Pulmonary artery endothelial cell (primary cell): ENCODE measurements around the gene TREM1. TPM values are rescaled to one million over a fixed set of nuclear protein-coding genes. Genes with fewer than 3 reads are reported as not detected.

ENCODE experiments used
- DNase-seq: peaks from one replicate; pipeline ENCODE4 v3.0.0-alpha.2; 2011; ENCODE audit warnings: low read depth, low spot score
- total RNA-seq: library from RNA; depleted of rRNA; stranded (reverse); fragments of >200 nt; gene quantifications from 2 replicates; pipeline ENCODE4 v1.2.3, GENCODE V29; 2014

Gene TREM1
- not detected in 2 replicates for total RNA-seq

- no peak for DNase-seq
These were observed at the start of gene TREM1 for GRCh38 chr6:41286544-41287346. TSS of gene TREM1 (minus strand) at chr6:41286682. CDS start at chr6:41286655, 27 bp downstream.

DNA sequence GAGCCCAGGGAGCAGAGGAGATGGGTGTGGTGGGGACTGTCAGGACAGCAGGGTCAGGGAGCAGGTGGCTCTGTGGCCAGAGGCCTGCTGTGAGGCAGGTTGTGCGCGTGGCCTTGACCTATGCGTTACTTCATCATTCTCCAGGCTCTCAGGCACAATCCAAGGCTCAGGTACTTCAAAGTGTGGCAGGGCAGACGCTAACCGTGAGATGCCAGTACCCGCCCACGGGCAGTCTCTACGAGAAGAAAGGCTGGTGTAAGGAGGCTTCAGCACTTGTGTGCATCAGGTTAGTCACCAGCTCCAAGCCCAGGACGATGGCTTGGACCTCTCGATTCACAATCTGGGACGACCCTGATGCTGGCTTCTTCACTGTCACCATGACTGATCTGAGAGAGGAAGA, 49.5 kb upstream of the TREM1 start:
- no peak for DNase-seq

- no peak for DNase-seq
These were observed 48.8 kb upstream of the TREM1 start, which contains the start of gene NCR2 for GRCh38 chr6:41335296-41335695. TSS of gene NCR2 (plus strand) at chr6:41335608. CDS start at chr6:41335877, 269 bp downstream.

GRCh38 chr6:41334482-41335040, 48.1 kb upstream of the TREM1 start:
- DNase-seq, result no peak

DNA sequence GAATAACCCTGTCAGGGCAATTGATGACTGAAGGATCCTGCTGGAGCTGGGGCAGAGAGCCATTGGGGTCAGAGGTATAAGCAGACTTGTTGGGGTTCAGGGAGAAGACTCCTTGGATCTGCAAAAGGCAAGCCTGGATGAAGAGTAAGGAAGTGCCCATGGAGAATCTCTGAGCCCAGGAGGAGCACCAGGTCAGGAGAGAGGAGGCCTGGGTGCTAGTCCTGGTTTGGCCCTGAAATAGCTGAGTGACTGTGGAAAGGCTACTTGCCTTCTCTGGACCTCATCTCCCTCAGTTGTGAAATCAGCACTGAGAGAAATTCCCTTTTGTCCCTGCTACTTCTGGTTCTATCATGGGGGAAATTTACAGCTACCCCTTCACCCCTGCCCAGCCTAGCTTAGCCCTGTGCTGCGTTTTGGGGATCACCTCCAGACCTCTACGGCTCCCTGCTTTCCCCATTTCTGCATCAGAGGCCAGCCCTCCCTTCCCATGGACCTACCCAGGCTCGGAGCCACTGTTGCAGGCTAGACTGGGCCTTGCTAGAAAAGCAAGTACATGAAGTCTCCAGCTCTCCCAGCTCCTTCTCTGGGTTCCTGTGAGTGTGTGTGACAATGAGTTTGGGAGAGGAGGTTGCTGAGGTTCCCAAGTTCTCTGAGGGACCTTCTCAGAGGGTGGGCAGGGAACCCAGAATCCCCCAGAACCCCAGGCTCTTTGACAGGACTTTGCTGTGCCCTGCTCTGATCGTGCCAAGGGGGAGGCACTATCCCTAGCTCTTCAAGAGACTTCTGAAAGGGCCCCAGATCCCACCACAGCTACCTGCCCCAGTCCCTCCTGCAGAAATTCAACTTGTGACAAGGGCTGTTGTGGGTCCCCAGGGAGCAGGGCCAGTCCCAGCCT, 46.6 kb upstream of the TREM1 start:
- DNase-seq, result no peak

- no peak for DNase-seq
These were observed 45.8 kb upstream of the TREM1 start for GRCh38 chr6:41332241-41332640.

DNA sequence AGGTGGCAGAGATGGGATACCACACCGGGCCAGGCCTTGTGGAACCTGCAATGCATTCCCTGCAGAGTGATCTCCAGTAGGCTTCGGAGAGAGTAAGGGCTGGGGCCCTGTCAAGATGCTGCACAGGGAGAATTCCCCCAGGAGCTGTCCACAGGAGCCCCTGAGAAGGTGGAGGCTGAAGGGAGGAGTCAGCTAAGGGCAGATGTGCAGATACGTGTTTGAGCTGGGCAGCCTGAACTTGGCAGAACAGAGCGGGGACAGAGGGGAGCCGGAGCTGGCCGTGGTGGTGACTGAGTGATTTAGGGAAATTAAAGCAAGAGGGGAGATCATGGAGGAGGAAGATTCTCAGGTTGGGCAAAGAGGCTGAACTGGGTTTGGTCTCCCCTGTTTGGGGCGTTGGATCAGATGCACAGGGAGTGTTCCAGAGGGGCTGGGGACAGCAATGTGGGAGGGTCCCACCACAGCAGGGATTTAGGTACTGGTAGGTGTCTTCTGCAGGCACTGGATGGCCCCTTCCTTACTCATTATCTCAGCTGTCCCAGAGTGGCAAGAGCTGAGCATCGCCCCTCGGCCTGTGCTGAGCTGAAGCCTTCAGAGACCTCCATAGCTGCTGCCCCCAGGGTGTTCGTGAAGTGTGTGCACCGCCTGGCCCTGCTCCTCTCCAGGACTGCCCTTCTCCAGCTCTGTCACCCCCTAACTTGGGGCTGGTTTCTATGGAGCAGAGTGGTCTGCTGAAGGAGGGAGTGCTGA, 45.1 kb upstream of the TREM1 start:
- DNase-seq, result no peak

GRCh38 chr6:41327177-41327576, 40.7 kb upstream of the TREM1 start:
- no peak for DNase-seq

DNA sequence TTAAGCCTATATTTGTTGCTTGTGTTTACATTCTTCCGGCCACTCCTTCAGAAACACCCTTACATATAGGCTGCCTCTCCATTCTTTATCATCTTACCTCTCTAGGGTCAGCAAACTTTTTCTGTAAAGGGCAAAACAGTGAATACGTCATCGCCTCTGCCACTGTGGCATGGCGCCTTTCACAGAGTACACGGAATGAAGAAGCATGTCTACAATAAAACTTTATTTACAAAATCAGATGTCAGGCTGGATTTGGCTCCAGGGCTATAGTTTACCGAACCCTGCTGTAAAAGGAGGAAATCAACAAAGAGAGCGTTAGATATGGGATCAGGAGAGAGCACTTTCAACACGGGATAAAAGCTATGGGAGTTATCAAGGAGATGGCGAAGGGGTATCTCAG, 39.6 kb upstream of the TREM1 start:
- DNase-seq, result no peak

GRCh38 chr6:41325446-41326066, 39.1 kb upstream of the TREM1 start:
- DNase-seq, result no peak

GRCh38 chr6:41321183-41321582, 34.7 kb upstream of the TREM1 start:
- DNase-seq, result no peak

DNA sequence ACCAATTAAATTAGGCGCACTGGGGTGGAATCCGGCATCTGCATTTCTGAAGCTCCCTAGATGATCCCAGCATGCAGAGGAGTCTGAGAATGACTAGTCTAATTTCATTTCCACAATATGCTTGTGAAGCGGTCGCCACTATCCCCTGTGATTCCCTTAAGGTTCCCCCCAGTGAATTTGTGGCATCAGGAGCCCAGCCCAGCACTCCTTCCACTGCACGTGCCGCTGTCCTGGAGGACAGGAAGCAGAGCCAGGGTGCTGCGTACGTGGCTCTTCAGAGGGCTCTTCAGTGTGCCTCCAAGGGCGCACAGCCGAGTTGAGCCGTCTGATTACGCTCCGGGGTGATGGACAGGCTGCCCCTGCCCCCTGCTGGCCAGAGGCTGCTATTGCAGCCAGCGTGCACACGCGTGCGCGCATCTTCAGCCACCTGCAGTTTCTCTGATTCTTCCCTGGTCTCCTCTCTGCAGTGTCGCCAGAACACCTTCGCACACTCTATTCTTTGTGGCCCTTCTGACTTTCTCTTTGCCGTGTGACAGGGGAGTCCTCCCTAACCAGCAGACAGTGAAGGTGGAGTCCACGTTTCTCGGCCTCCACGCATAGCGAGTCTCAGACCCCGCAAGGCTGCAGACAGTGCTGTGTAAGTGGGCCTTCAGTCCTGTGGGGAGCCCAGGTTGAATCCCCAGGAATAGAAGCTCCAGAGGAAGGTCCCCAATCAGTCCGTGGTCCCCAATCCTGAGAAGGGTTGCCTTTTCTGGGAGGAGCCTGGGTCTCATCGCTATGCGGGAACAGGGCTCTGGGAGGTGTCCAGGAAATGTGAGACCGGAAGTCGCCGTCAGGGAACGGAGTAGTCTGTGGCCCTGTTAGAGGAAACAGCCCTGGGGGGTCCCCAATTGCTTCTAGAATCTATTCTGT, 32.4 kb upstream of the TREM1 start:
- peak; percentile 27 for DNase-seq

- no peak for DNase-seq
These were observed 31.8 kb upstream of the TREM1 start for GRCh38 chr6:41318261-41318653.

DNA sequence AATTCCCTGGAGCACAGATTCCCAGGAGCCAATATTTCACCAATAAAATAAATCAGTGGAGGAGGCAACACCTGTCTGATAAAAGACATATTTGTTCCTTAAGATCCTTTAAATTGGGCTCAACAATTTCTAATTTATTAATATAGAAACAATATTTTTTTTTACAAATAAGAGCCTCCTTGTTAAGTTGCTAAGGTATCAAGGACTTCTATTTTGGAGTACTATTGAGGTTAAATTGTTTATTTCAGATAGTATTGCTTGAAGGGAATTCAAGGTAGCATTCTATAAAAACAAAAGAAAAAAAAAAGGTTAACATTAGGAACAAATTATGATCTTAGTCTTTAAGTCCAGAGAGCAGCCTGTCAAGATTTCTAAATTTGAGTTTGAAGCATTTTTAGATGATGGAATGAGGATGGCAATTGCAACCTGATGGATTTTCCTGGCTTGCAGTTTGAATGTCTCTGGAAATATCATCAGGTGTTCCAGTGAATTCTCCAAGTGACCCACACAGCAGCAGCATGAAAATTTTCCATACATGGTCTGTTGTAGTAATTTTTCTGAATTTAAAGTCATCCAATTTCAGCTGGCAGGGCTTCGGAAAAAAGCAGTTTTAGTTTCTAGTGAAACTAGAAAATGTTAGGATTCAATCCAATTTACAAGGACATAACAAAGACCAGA, 29.6 kb upstream of the TREM1 start:
- no peak for DNase-seq

GRCh38 chr6:41315203-41315602, 28.7 kb upstream of the TREM1 start:
- no peak for DNase-seq

GRCh38 chr6:41306187-41306854, 19.8 kb upstream of the TREM1 start:
- DNase-seq, result peak; percentile 15

GRCh38 chr6:41302638-41303037, 16.2 kb upstream of the TREM1 start:
- no peak for DNase-seq

- DNase-seq, result no peak
These were observed 12.5 kb upstream of the TREM1 start for GRCh38 chr6:41298785-41299502.
